ENCODE data around the gene EHD4. TPM values are rescaled to one million over a fixed set of nuclear protein-coding genes. Genes with fewer than 3 reads are reported as not detected.

Gene EHD4
- total RNA-seq, 1 donor from 2014 or later, result 17.2 TPM

- no peaks in the 10 kb centered on the region for H3K27me3 Mint-ChIP-seq
- H3K36me3 Mint-ChIP-seq (ENCODE audit: insufficient read depth), result peaks cover 6% of the 10 kb centered on the region
- no peak within 1 kb of the TSS for H3K27ac Mint-ChIP-seq
- TF ChIP-seq CTCF (IDR thresholded peaks at IDR 0.05; ENCODE audit: unreplicated experiment), result no peak
- H3K9me3 Mint-ChIP-seq (ENCODE audit: low read depth), result no peaks in the 10 kb centered on the region
- DNase-seq (ENCODE audit: low spot score, unreplicated experiment), result no peak
- H3K4me1 Mint-ChIP-seq (ENCODE audit: low read depth), result peaks cover 11% of the 10 kb centered on the region
- H3K4me3 Mint-ChIP-seq (ENCODE audit: low read depth), result no peak within 1 kb of the TSS
Measured at GRCh38 chr15:41893422-41894250, 78.7 kb downstream of the EHD4 start, which contains the start of gene SPTBN5. SPTBN5 (minus strand) TSS chr15:41894053; CDS start chr15:41893497, 556 bp downstream.

- TF ChIP-seq CTCF (IDR thresholded peaks at IDR 0.05; ENCODE audit: unreplicated experiment), result no peak
- Mint-ChIP-seq H3K9me3 (ENCODE audit: low read depth) (no peaks in the 10 kb centered on the region), H3K4me3 (ENCODE audit: low read depth) (no peak overlapping the region), H3K27ac (no peak overlapping the region), H3K27me3 (no peaks in the 10 kb centered on the region), H3K36me3 (ENCODE audit: insufficient read depth) (peaks cover 1% of the 10 kb centered on the region), H3K4me1 (ENCODE audit: low read depth) (peaks cover 11% of the 10 kb centered on the region)
- DNase-seq (ENCODE audit: low spot score, unreplicated experiment), result no peak
Measured at GRCh38 chr15:41892621-41893421, 79.5 kb downstream of the EHD4 start.

DNA sequence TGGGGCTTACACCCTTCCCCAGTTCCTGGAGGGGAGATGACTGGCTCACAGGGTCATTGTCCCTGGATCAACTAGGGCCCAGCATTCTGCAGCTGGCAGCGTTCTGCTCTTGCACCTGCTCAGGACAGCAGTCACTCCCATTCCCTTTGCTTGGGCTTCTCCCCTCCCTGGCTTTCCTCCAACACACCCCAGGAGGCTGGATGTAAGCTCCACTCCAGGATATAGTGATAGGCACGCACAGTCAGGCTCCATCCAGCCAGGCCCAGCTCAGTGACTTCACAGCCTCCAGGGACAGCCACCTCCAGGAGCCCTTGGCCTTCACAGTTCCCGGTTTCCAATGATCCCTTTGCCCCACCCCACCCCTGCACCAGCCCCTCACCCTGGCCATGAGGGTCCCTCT, 80.4 kb downstream of the EHD4 start:
- Mint-ChIP-seq H3K4me1 (ENCODE audit: low read depth) (peaks cover 11% of the 10 kb centered on the region), H3K4me3 (ENCODE audit: low read depth) (no peak overlapping the region), H3K27me3 (no peaks in the 10 kb centered on the region), H3K36me3 (ENCODE audit: insufficient read depth) (no peaks in the 10 kb centered on the region), H3K27ac (no peak overlapping the region), H3K9me3 (ENCODE audit: low read depth) (no peaks in the 10 kb centered on the region)
- DNase-seq (ENCODE audit: low spot score, unreplicated experiment), result no peak
- no peak for TF ChIP-seq CTCF (IDR thresholded peaks at IDR 0.05; ENCODE audit: unreplicated experiment)

DNA sequence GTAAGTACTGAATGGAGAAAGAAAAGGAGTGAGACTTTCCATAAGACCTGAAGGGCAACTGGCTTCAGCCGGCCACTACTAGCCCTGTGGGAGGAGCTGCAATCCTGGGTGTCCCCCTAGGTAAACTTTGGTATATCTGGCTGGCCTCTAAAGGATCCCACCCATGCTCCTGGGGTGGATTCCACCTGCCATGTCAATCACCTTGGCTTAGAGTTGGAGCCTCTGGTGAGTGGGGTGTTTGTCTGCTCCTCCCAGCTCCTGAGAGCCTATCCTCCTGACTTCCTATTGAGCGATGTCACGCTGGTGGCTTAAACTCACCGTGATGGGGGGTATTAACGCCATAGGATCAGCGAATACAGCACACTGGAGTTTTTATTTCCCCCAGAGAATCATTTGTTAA, 81.1 kb downstream of the EHD4 start:
- TF ChIP-seq CTCF (IDR thresholded peaks at IDR 0.05; ENCODE audit: unreplicated experiment), result no peak
- H3K27me3 Mint-ChIP-seq, result no peaks in the 10 kb centered on the region
- H3K4me3 Mint-ChIP-seq (ENCODE audit: low read depth), result no peak overlapping the region
- no peak for DNase-seq (ENCODE audit: low spot score, unreplicated experiment)
- H3K27ac Mint-ChIP-seq, result no peak overlapping the region
- H3K36me3 Mint-ChIP-seq (ENCODE audit: insufficient read depth), result no peaks in the 10 kb centered on the region
- peaks cover 11% of the 10 kb centered on the region for H3K4me1 Mint-ChIP-seq (ENCODE audit: low read depth)
- H3K9me3 Mint-ChIP-seq (ENCODE audit: low read depth), result no peaks in the 10 kb centered on the region

DNA sequence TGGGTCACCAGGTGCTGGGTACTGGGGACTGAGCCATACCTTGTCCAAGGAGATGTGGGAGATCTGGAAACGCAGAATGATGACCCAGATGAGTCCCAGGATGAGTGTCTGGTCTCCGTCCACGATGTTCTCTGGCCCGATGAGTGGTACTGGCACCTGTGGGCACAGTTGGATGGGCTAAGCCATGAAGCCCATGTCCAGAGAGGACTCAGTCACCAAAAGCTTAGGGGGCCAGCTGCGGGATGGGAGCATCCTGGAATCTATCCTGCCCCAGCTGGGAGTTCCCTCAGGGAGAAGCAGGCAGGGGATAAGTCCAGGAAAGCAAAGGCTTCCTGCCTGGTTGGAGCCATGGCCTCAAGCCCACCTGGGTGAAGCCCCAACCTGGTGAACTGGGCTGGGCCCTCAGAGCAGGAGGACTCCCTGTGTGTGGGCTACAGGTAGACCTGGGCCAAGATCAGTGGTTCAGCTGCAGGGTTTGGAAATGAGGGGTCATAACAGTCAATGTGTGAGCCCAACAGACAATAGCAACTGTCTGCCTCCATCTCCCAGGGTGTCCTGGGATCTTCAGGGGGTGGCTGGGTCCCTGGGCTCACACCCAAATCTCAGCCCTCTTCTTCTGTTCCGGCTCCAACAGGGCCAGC, 82.2 kb downstream of the EHD4 start:
- Mint-ChIP-seq H3K4me3 (ENCODE audit: low read depth) (no peak overlapping the region), H3K4me1 (ENCODE audit: low read depth) (peaks cover 10% of the 10 kb centered on the region), H3K27me3 (no peaks in the 10 kb centered on the region), H3K27ac (no peak overlapping the region), H3K36me3 (ENCODE audit: insufficient read depth) (no peaks in the 10 kb centered on the region), H3K9me3 (ENCODE audit: low read depth) (no peaks in the 10 kb centered on the region)
- no peak for TF ChIP-seq CTCF (IDR thresholded peaks at IDR 0.05; ENCODE audit: unreplicated experiment)
- no peak for DNase-seq (ENCODE audit: low spot score, unreplicated experiment)

Measured in progenitor cell of endocrine pancreas (in vitro differentiated cells).